Smooth muscle cell (in vitro differentiated cells): ENCODE data around the gene ACTL8. TPM values are rescaled to one million over a fixed set of nuclear protein-coding genes. Genes with fewer than 3 reads are reported as not detected.

Experiments
- DNase-seq: peaks from one replicate; lab custom pipeline; 2025; ENCODE audit not compliant: unreplicated experiment; lab: John Stamatoyannopoulos, UW
- H2AFZ ChIP-seq: fragments of 200-600 bp; sonication (generic); 2 replicates; pipeline ENCODE4 v1.6.0; 2016; ENCODE audit warnings: antibody characterized with exemption, low read depth, mild to moderate bottlenecking
- H3F3A ChIP-seq: fragments of 200-600 bp; sonication (generic); 2 replicates; pipeline ENCODE4 v1.6.0; 2017; ENCODE audit warnings: antibody characterized with exemption, low read depth
- H3K27ac ChIP-seq: fragments of 200-600 bp; sonication (generic); 2 replicates; pipeline ENCODE4 v1.5.1; 2016; ENCODE audit warnings: low read depth, mild to moderate bottlenecking
- H3K27me3 ChIP-seq: fragments of 200-600 bp; sonication (generic); 2 replicates; pipeline ENCODE4 v1.6.1; 2016; ENCODE audit warnings: low read depth, mild to moderate bottlenecking
- H3K36me3 ChIP-seq: fragments of 200-600 bp; sonication (generic); 2 replicates; pipeline ENCODE4 v1.5.1; 2016; ENCODE audit warnings: low read depth
- H3K4me1 ChIP-seq: fragments of 200-600 bp; sonication (generic); 2 replicates; pipeline ENCODE4 v1.5.1; 2016; ENCODE audit warnings: low read depth
- H3K4me2 ChIP-seq: fragments of 200-600 bp; sonication (generic); 2 replicates; pipeline ENCODE4 v1.6.0; 2016; ENCODE audit warnings: mild to moderate bottlenecking
- H3K4me3 ChIP-seq: fragments of 200-600 bp; sonication (generic); 2 replicates; pipeline ENCODE4 v1.5.1; 2016; ENCODE audit warnings: mild to moderate bottlenecking
- H3K79me2 ChIP-seq: fragments of 200-600 bp; sonication (generic); 2 replicates; pipeline ENCODE4 v1.6.0; 2016; ENCODE audit warnings: low read depth, mild to moderate bottlenecking
- H3K9ac ChIP-seq: fragments of 200-600 bp; sonication (generic); 2 replicates; pipeline ENCODE4 v1.6.0; 2016; ENCODE audit warnings: low read depth
- H3K9me3 ChIP-seq: fragments of 200-600 bp; sonication (generic); replicated peaks from 2 replicates; pipeline ENCODE4 v1.5.1; 2016; ENCODE audit warnings: low read depth
- H4K20me1 ChIP-seq: fragments of 200-600 bp; sonication (generic); 2 replicates; pipeline ENCODE4 v1.6.0; 2016; ENCODE audit warnings: low read depth
- CTCF ChIP-seq: fragments of 200-600 bp; sonication (generic); IDR thresholded peaks from 2 replicates; pipeline ENCODE4 v1.5.1; 2017; ENCODE audit warnings: borderline replicate concordance, mild to moderate bottlenecking, antibody characterized with exemption; ENCODE audit not compliant: insufficient read depth, poor library complexity, severe bottlenecking
- WGBS: methylation state at CpG from one replicate; pipeline ENCODE4 v1.1.7; 2016; ENCODE audit warnings: low lambda C conversion rate; 5-methylcytosine and 5-hydroxymethylcytosine counted together
- polyA plus RNA-seq: library from polyadenylated mRNA; unstranded; fragments of >200 nt; fragmentation: Nextera tagmentation; extraction: Ambion mirVana; gene quantifications from 2 replicates; pipeline ENCODE4 v1.2.1, GENCODE V29; 2016
- total RNA-seq: library from RNA; depleted of rRNA; stranded (reverse); fragments of >200 nt; gene quantifications from 2 replicates; pipeline ENCODE4 v1.2.3, GENCODE V29; 2014

The ACTL8 gene
- total and polyA plus RNA-seq, 2 experiments from 2014 or later = 0.13 TPM; not detected in 1

GRCh38 chr1:17837233-17838030 lies 82.3 kb downstream of the ACTL8 start:
- Histone ChIP-seq H4K20me1 (no peaks in the 10 kb centered on the region), H3K27ac (no peak overlapping the region), H3K4me3 (no peak overlapping the region), H3K4me1 (no peaks in the 10 kb centered on the region), H3K79me2 (no peaks in the 10 kb centered on the region), H2AFZ (no peak overlapping the region), H3F3A (no peaks in the 10 kb centered on the region), H3K9ac (no peak overlapping the region), H3K27me3 (peaks cover 26% of the 10 kb centered on the region), H3K9me3 (no peaks in the 10 kb centered on the region), H3K36me3 (no peaks in the 10 kb centered on the region), H3K4me2 (no peak overlapping the region)
- DNase-seq = no peak
- no peak for TF ChIP-seq CTCF
- 82% methylated on average over 12 of the region's 12 CpGs for WGBS

DNA sequence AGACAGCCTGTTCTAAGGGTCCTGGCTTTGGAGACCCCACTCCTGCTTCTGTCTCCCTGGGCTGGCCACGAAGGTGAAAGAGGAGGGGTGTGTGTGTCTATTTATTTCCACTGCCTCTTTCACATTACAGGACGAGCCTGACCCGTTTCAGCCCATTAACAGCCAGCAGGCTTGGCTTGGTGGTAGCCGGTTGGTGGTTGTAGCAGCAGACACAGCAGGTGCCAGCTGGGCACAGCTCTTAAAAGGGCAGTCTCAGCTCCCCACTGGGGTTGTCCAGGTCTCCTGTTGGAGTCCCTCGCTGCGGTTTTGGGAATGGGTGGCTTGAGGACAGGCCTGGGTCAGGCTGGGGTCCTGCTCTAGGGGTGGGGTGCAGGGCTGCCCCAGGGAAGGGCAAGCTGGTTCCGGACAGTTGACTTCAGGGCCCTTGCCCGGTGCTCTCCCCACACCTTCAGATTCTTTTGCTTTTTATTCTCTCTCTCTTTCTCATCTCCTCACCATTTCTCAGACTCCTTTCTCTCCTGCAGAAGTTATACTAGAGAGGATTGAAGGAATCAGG lies 84.6 kb downstream of the ACTL8 start:
- TF ChIP-seq CTCF = no peak
- Histone ChIP-seq H3K9ac (no peak overlapping the region), H3K4me2 (no peak overlapping the region), H3K4me1 (no peaks in the 10 kb centered on the region), H3K36me3 (no peaks in the 10 kb centered on the region), H3K27me3 (peaks cover 32% of the 10 kb centered on the region), H3K9me3 (no peaks in the 10 kb centered on the region), H4K20me1 (no peaks in the 10 kb centered on the region), H3F3A (no peaks in the 10 kb centered on the region), H3K79me2 (no peaks in the 10 kb centered on the region), H3K4me3 (no peak overlapping the region), H2AFZ (no peak overlapping the region), H3K27ac (no peak overlapping the region)
- 82% methylated on average over 8 of the region's 8 CpGs for WGBS
- no peak for DNase-seq

- H2AFZ ChIP-seq = no peak overlapping the region
- no peak overlapping the region for H3K4me3 ChIP-seq
- no peak for TF ChIP-seq CTCF
- H3K27ac ChIP-seq = no peak overlapping the region
- no peaks in the 10 kb centered on the region for H4K20me1 ChIP-seq
- no peaks in the 10 kb centered on the region for H3K79me2 ChIP-seq
- H3K9me3 ChIP-seq = no peaks in the 10 kb centered on the region
- H3K27me3 ChIP-seq = peaks cover 29% of the 10 kb centered on the region
- H3K4me1 ChIP-seq = no peaks in the 10 kb centered on the region
- no peaks in the 10 kb centered on the region for H3F3A ChIP-seq
- no peak overlapping the region for H3K4me2 ChIP-seq
- H3K36me3 ChIP-seq = no peaks in the 10 kb centered on the region
- 62% methylated on average over 2 of the region's 2 CpGs for WGBS
- DNase-seq = no peak
- H3K9ac ChIP-seq = no peak overlapping the region
These were observed 86.8 kb downstream of the ACTL8 start for GRCh38 chr1:17841944-17842343.
